Measurements from ENCODE around the gene TMED6. TPM values are rescaled to one million over a fixed set of nuclear protein-coding genes. Genes with fewer than 3 reads are reported as not detected.

Gene TMED6
- total and polyA plus RNA-seq, 2 donors (not counting 3 experiments of a cell fraction or from before 2014, with no cell fraction given) = 1.2 TPM; not detected in 1

- intact Hi-C loops (cut with micrococcal nuclease) (loop anchor here (1.0 kb wide), 3 partner anchors 8 to 47 kb away; partner anchors contain the start of genes PDF and VPS4A), dilution Hi-C loops (cut with MboI; ENCODE audit: extremely low pct_ligation_motif_present, low sequenced_read_pairs) (no loop called here)
- Histone ChIP-seq H2AFZ (ENCODE audit: low read depth, low read length) (peak overlapping the region; percentile 82), H3K79me2 (ENCODE audit: control insufficient read depth, insufficient read depth, low read length) (peaks cover 29% of the 10 kb centered on the region), H4K20me1 (replicated peaks; ENCODE audit: control insufficient read depth, extremely low read depth, insufficient read depth, low read length) (no peaks in the 10 kb centered on the region), H3K4me1 (ENCODE audit: control insufficient read depth, extremely low read depth, insufficient read depth, low read length) (peaks cover 16% of the 10 kb centered on the region), H3K27ac (ENCODE audit: insufficient read depth, low read depth, low read length) (peak overlapping the region; percentile 86), H3K9me3 (replicated peaks; ENCODE audit: control insufficient read depth, insufficient read depth, low read length) (no peaks in the 10 kb centered on the region), H3K27me3 (ENCODE audit: control insufficient read depth in 2 of 2, insufficient read depth in 2 of 2, low read length in 2 of 2) (no peaks in the 10 kb centered on the region), H3K9me1 (replicated peaks; ENCODE audit: control insufficient read depth, extremely low read depth, insufficient read depth, low read length) (no peaks in the 10 kb centered on the region), H3K36me3 (ENCODE audit: control insufficient read depth in 2 of 2, extremely low read depth in 1 of 2, insufficient read depth in 2 of 2, low read length in 2 of 2) (peaks cover 17 to 25% of the 10 kb centered on the region in 2 experiments), H3K9ac (replicated peaks; ENCODE audit: extremely low read depth, insufficient read depth, low read length) (peak overlapping the region; percentile 90), H3K4me2 (ENCODE audit: insufficient read depth, low read length) (peak overlapping the region; percentile 68), H3K4me3 (replicated peaks in 1 of 3; ENCODE audit: insufficient read depth in 1 of 3, low read depth in 1 of 3, low read length in 3 of 3) (peak overlapping the region; percentile 55 to 81 (median 75))
- ChIA-PET POLR2A (interaction anchor here (1.3 kb wide), 1 partner anchor 8 kb away, joined by 3 read pairs; the partner anchor contains the start of gene PDF), CTCF (interaction anchor here (1.2 kb wide), 1 partner anchor 10 kb away, joined by 5 read pairs; no protein-coding TSS in a partner anchor)
- DNase-seq (ENCODE audit: low read depth, low spot score) (no peak), FAIRE-seq (no peak)
- TF ChIP-seq POLR2AphosphoS5 (IDR thresholded peaks at IDR 0.05; ENCODE audit: insufficient read depth, low read depth, low read length) (no peak), MYC (IDR thresholded peaks at IDR 0.05; ENCODE audit: low read depth, low read length) (no peak), POLR2A (IDR thresholded peaks at IDR 0.05; ENCODE audit: low read depth, low read length) (no peak), CTCF (IDR thresholded peaks at IDR 0.05; ENCODE audit: extremely low read depth in 1 of 2, insufficient read depth in 1 of 2, low read depth in 1 of 2, low read length in 2 of 2) (no peak), GATA2 (IDR thresholded peaks at IDR 0.05; ENCODE audit: insufficient read depth, insufficient read length, low read depth, low read length) (no peak), FOS (IDR thresholded peaks at IDR 0.05; ENCODE audit: borderline replicate concordance, insufficient read depth, low read length) (no peak), JUN (IDR thresholded peaks at IDR 0.05; ENCODE audit: borderline replicate concordance, insufficient read depth, insufficient read length, low read depth) (no peak), EZH2 (IDR thresholded peaks at IDR 0.05; ENCODE audit: borderline replicate concordance, low read depth, low read length, severe bottlenecking) (no peak), MAX (IDR thresholded peaks at IDR 0.05; ENCODE audit: insufficient read depth, insufficient read length) (no peak)
- TSS peak; percentile 73 for BruUV-seq (replicated peaks)
Measured at GRCh38 chr16:69338557-69339288, 12.9 kb downstream of the TMED6 start.

Measured in endothelial cell of umbilical vein (primary cell).